HG02759 (cell line): Measurements from ENCODE around the gene GUCA2A.
"Not testable (repeated sequence)": the region's sequence is repeated elsewhere in the genome, so short reads cannot be mapped to it uniquely, and the experiment has no call there.

Experiments used
- ATAC-seq: cut with Tn5 transposase; IDR thresholded peaks from one replicate; pipeline ENCODE4 v1.9.1; 2021; ENCODE audit warnings: mild to moderate bottlenecking, moderate library complexity; ENCODE audit not compliant: unreplicated experiment

The GUCA2A gene

DNA sequence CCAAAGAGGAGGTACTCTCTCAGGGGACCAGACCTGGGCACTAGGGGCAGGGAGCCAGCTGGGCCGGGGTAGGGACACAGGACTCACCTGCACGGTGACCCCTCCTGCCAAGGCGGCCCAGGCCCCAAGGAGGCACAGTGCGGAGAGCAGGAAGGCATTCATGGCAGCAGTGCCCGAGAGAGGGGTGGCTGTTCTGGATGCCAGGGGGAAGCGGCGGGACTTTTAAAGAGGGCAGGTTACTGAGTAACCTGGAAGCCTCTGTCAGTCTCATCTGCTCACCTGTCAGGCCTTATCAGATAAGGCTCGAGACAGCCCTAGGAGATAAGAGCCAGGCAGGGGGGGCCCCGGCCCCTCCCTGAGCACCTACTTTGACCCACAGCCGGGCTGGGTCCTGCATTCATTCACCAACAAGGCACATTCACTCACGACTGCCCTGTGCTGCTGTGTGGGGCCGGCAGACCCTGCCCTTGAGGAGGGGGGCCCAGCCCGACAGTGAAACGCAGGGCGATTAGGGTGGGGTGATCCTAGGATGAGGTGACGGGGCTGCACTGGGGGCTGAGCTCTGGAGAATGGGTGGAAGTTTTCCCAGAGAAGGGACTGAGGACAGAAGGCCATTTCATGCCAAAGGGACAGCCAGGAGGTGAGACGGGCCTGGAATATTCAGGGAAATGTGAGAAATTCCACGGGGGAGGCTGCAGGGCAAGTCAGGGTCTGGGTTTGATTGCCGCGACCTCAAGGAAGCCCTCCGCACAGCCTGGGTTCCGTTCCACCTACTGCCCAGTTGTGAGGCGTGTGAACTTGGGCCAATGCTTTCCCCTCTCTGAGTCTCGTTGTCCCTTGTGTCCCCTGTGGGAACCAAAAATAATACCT is at the start of gene GUCA2A:
Gene GUCA2A (minus strand): TSS at position 195 of the 870 bp plus-strand sequence. CDS start 33 bp downstream, at position 162.
- no peak for ATAC-seq

GRCh38 chr1:42211224-42211623 is 46.7 kb upstream of the GUCA2A start:
- no peak for ATAC-seq

- no peak for ATAC-seq
These were observed 46.0 kb upstream of the GUCA2A start for GRCh38 chr1:42210421-42211133.

DNA sequence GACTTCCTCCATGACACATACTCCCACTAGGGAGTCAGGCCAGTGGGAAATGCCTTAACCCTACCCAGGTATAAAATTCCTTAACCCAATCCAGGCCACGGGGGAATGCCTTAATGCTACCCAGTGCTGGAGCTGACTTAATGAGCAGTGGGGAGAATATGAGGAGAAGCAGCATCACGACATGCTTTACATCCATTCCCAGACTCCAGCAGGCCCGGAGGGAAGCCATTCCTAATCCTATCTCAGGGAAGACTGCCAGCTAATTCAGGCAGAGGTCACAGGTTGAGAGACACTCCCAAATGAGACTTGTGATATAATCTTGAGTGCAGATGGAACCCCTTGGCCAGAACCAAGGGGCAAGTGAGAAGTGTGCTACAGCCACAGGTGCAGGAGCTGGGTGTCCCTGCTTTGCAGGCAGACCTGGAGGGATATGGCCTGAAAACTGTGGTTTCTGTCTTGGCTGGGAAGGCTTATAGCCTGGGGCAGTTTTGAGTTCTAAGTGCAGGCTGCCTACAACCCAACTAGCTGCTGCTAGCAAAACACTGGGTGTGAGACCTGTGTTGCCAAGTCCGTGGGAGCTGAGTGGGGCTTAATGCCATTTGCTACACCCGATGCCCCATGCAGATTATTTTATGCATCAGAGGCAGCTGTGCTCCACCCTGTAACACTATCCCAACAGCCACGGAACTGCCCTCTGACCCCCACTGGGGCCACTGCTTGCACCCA is 45.1 kb upstream of the GUCA2A start:
- no peak for ATAC-seq

GRCh38 chr1:42206930-42207329 is 42.4 kb upstream of the GUCA2A start:
- not testable (repeated sequence) for ATAC-seq

DNA sequence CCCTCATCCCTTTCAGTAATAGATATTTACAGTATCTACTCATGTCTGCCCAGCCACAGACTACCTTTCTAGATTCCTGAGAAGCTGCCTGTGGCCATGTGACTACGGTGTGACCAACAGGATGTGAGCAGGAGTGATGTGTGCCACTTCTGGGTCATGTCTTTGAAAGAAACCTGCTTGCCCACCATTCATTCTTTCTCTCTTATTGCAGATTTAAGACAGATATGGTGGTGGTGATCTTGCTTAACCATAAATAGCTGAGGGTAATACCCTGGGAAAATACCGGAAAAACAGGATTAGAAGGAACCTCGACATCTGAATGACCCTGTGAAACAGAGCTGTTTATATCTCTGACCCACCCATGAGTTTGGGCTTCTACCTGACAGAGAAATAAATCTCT is 41.6 kb upstream of the GUCA2A start:
- ATAC-seq: no peak

DNA sequence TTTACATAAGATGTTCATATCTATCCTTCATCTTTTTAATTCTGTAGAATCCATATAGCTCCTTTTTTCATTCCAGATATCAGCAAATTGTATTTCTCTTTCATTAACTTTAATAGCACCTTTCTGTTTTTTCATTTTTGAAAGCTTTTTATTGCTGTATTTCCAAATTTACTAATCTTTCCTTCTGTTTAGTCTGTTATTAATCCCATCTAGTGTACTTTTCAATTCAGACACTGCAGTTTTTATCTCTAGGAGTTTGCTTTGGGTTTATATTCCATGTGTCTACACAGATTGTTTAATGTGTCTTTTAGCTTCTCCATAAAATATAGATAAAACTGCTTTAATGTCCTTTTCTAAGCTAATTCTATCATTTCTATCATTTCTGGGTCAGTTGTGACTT is 37.4 kb upstream of the GUCA2A start:
- ATAC-seq: no peak

DNA sequence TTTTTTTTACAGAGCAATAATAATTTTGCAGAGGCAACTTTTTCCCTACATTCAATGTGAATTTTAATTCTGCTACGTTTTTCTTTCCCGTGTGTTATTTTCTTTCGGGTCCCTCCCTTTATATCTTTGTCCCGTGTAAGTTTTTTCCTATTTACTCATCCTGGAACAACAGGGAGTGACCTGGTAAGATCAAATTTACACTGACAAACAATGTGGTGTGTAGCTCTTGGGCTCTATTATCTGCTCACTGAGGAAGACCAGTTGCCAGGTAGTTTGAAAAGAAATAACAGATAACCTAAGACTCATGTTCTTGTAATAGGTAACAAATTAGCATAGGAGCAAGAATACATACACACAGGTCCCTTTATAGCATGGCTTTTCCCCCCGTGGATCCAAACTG is 33.7 kb upstream of the GUCA2A start:
- no peak for ATAC-seq

DNA sequence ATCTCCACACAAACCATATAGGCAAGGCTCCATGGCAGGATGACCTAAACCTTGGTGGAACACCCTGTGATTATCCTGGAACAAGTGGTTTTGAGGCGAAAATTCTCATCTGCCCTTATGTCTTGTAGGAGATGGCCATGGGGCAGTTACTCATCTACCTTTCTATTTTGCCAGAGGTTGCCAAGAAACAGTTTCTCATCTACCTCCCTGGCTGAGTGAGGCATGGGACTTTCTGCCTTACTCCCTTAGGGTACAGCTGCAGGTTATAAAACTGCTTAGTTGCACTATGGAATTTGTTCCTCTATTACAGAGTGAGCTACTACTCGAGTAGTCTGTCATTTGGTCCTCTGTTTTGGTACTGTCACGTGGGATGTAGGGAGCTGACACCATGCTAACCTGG is 31.3 kb upstream of the GUCA2A start:
- ATAC-seq: no peak

DNA sequence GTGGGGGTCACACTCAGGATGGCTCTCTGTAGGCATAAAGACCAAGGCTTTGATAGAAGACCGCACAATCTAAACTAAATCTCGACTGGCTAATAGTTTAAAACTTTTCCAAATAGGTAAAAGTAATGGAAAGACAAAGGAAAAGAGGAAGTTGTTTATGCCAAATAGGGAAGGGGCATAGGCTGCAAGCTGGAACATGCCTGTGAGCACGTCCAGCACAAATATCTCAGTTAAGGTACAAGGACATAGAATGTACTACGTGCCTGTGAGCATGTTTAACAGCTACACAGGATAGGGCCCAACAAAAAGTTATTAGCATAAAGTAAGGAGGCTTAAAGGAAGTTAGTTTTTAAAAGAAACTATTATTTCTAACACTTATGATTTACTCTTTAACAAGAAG is 27.6 kb upstream of the GUCA2A start:
- ATAC-seq: no peak

DNA sequence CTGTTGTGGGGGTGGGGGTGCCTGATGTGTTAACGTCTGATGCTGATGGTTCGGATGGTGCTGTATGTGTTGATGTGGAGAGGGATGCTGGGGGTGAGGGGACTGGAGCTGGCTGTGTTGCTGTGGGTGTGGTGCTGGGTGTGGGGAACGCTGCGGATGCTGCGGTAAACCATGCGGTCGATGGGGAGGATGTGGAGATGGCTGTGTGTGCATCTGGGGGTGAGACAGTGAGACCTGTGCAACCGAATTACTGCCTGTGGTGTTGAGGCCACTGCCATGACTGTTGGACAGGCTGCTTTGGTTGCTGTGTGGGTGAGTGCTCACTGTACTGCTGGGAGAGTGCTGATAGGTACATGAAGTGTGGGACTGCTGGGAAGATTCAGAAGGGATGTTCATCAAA is 26.8 kb upstream of the GUCA2A start:
- ATAC-seq: no peak

GRCh38 chr1:42189931-42190853 is 25.6 kb upstream of the GUCA2A start:
- no peak for ATAC-seq

- ATAC-seq: no peak
These were observed 21.6 kb upstream of the GUCA2A start for GRCh38 chr1:42186152-42186551.

- ATAC-seq: no peak
These were observed 20.1 kb upstream of the GUCA2A start for GRCh38 chr1:42184616-42185015.

DNA sequence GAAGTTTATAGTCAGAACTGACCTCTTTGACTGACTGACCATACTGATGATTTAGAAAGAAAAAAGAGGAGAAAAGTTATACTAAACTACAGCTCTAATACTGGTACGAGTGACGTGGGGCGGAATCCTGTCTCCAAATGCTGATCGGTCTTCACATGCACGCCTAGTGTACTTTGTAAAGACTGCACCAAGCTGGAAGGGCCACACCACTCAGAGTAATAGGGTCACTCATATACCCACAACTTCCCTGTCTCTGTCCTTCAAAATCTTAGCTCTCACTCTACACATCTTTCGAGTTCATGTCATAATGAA is 19.4 kb upstream of the GUCA2A start:
- ATAC-seq: no peak

DNA sequence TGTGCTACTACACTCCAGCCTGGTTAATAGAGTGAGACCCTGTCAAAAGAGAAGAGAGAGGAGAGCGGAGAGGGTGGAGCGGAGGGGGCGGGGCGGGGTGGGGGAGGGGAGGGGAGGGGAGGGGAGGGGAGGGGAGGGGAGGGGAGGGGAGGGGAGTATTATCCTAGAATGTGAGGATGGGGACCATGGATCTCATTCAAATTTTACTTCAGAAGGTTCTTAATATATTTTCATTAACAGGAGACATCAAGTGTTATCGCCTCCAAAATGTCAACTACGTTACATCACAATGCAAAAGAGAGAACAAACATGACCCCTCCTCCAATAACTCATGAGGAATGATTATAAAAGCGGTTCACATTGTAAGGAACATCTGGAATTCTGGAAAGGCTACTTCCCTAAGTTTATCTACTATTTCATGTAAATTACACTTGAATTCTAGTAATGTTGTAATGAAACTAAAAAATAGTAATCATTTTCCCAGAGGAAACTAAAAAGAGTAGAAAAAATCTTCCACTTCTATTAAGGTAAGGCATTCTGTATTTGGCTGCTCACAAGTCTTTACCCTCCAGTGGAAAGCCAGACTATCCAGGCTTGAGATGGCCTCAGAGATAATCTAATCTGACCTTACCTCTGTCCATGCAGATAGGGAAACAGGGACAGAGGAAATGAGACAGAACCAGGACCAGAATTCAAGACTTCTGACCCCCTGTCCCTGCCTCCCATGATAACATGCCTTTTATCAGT is 18.8 kb upstream of the GUCA2A start:
- no peak for ATAC-seq

DNA sequence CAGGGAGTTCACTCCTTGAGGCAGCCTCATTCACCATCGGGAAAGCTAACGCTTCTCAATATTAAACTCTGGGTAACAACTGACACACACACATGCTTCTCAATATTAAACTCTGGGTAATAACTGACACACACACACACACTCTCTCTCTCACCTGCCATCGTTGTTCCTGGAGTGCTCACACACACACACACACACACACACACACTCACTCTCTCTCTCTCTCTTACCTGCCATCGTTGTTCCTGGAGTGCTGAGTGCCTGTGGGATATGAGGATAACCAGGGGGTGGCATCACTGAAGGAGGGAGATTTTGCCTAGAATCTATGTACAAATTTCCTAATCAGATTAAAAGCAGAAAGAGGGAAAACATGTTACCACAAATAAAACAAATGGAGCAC is 17.1 kb upstream of the GUCA2A start:
- ATAC-seq: no peak

- ATAC-seq: no peak
These were observed 15.4 kb upstream of the GUCA2A start for GRCh38 chr1:42179900-42180329.

GRCh38 chr1:42179275-42179674 is 14.7 kb upstream of the GUCA2A start:
- ATAC-seq: no peak

- no peak for ATAC-seq
These were observed 13.7 kb upstream of the GUCA2A start for GRCh38 chr1:42178249-42178648.
